Stimulated activated effector memory CD8-positive, alpha-beta T cell treated with anti-CD3 and anti-CD28 coated beads, Interleukin-12 subunit alpha, Interleukin-12 subunit beta, amount 100 ng/mL, for 72 hours (primary cell): ENCODE data around the gene OR5B2.
A peak's percentile ranks its signal among the peaks of the same experiment; 100 is the strongest.

Experiments used
- ATAC-seq: fragments of 150-1000 bp; cut with Tn5 transposase; 2 replicates; pipeline ENCODE4 v1.10.0; 2021
- DNase-seq, 2 donors: peaks; one replicate each; pipeline ENCODE4 v3.0.0; 2021 to 2022; ENCODE audit warnings: low spot score in 2 of 2
- H3K27ac Mint-ChIP-seq: one replicate; pipeline ENCODE4 v1.8.0; 2022; ENCODE audit warnings: mild to moderate bottlenecking, mixed read lengths
- H3K36me3 Mint-ChIP-seq: one replicate; pipeline ENCODE4 v1.8.0; 2022; ENCODE audit warnings: mild to moderate bottlenecking, mixed read lengths
- H3K4me1 Mint-ChIP-seq: one replicate; pipeline ENCODE4 v1.8.0; 2022; ENCODE audit warnings: mixed read lengths
- H3K4me3 Mint-ChIP-seq: one replicate; pipeline ENCODE4 v1.8.0; 2022; ENCODE audit warnings: mild to moderate bottlenecking, mixed read lengths
- H3K9me3 Mint-ChIP-seq: one replicate; pipeline ENCODE4 v1.8.0; 2022; ENCODE audit warnings: mixed read lengths

OR5B2 gene

DNA sequence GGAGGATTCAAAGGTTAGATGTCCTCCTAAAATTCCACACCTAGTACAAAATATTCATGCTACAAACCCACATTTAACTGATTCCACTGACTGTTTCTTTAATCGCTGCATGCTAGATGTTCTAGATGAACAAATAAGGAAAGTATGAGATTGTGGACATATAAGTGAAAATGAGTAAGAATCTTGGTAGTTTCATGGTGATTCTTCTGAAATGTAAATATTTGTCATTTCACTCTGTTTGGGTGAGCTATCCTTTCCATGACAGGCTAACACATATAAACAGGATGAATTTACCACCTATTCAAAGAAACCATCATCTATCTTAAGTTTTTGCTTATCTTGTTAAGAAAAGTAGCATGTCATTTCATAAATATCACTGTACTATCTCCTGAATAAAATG, 36.0 kb downstream of the OR5B2 start:
- DNase-seq: no peak
- peak; percentile 76 for ATAC-seq
- H3K9me3 Mint-ChIP-seq: no peaks in the 10 kb centered on the region
- no peak overlapping the region for H3K4me3 Mint-ChIP-seq
- no peaks in the 10 kb centered on the region for H3K4me1 Mint-ChIP-seq
- no peaks in the 10 kb centered on the region for H3K36me3 Mint-ChIP-seq
- no peak overlapping the region for H3K27ac Mint-ChIP-seq

DNA sequence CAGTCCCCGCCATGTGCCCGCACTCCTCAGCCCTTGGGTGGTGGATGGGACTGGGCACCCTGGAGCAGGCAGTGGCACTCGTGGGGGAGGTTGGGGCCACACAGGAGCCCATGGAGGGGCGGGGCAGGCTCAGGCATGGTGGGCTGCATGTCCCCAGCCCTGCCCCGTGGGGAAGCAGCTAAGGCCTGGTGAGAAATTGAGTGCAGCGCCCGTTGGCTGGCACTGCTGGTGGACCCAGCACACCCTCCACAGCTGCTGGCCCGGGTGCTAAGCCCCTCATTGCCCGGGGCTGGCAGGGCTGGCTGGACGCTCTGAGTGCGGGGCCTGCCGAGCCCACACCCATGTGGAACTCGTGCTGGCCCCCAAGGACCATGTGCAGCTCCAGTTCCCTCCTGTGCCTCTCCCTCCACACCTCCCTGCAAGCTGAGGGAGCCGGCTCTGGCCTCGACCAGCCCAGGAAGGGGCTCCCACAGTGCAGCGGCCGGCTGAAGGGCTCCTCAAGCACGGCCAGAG, 37.3 kb downstream of the OR5B2 start:
- no peaks in the 10 kb centered on the region for H3K9me3 Mint-ChIP-seq
- H3K4me1 Mint-ChIP-seq: no peaks in the 10 kb centered on the region
- DNase-seq: no peak
- no peak overlapping the region for H3K4me3 Mint-ChIP-seq
- H3K27ac Mint-ChIP-seq: no peak overlapping the region
- no peaks in the 10 kb centered on the region for H3K36me3 Mint-ChIP-seq
- ATAC-seq: no peak
